Hepatocyte (in vitro differentiated cells): ENCODE data around the gene PPP3CA. TPM values are rescaled to one million over a fixed set of nuclear protein-coding genes. Genes with fewer than 3 reads are reported as not detected.

Experiments
- DNase-seq: peaks from one replicate; pipeline ENCODE4 v3.0.0-alpha.2; 2016; ENCODE audit warnings: low spot score
- H2AFZ ChIP-seq: fragments of 200-600 bp; sonication (generic); 2 replicates; pipeline ENCODE4 v1.6.0; 2016; ENCODE audit warnings: antibody characterized with exemption, mild to moderate bottlenecking
- H3K27ac ChIP-seq: fragments of 200-600 bp; sonication (generic); 2 replicates; pipeline ENCODE4 v1.5.1; 2016; ENCODE audit warnings: mild to moderate bottlenecking
- H3K27me3 ChIP-seq: fragments of 200-600 bp; sonication (generic); 2 replicates; pipeline ENCODE4 v1.6.1; 2016
- H3K36me3 ChIP-seq: fragments of 200-600 bp; sonication (generic); replicated peaks from 2 replicates; pipeline ENCODE4 v1.5.1; 2016; ENCODE audit warnings: low read depth; ENCODE audit not compliant: insufficient read depth
- H3K4me1 ChIP-seq: fragments of 200-600 bp; sonication (generic); 2 replicates; pipeline ENCODE4 v1.5.1; 2016; ENCODE audit warnings: mild to moderate bottlenecking, moderate library complexity; ENCODE audit not compliant: insufficient read depth
- H3K4me2 ChIP-seq: fragments of 200-600 bp; sonication (generic); 2 replicates; pipeline ENCODE4 v1.6.0; 2016
- H3K4me3 ChIP-seq: fragments of 200-600 bp; sonication (generic); 2 replicates; pipeline ENCODE4 v1.5.1; 2016; ENCODE audit warnings: mild to moderate bottlenecking
- H3K79me2 ChIP-seq: fragments of 200-600 bp; sonication (generic); 2 replicates; pipeline ENCODE4 v1.6.0; 2017; ENCODE audit warnings: mild to moderate bottlenecking
- H3K9me2 ChIP-seq: fragments of 200-600 bp; sonication (generic); replicated peaks from 2 replicates; pipeline ENCODE4 v1.6.0; 2017; ENCODE audit warnings: mild to moderate bottlenecking; ENCODE audit not compliant: insufficient read depth
- H3K9me3 ChIP-seq: fragments of 200-600 bp; sonication (generic); 2 replicates; pipeline ENCODE4 v1.5.1; 2016; ENCODE audit warnings: low read depth, mild to moderate bottlenecking
- H4K20me1 ChIP-seq: fragments of 200-600 bp; sonication (generic); 2 replicates; pipeline ENCODE4 v1.6.0; 2016; ENCODE audit warnings: mild to moderate bottlenecking; ENCODE audit not compliant: insufficient read depth, poor library complexity, severe bottlenecking
- CTCF ChIP-seq: fragments of 200-600 bp; sonication (generic); IDR thresholded peaks from 2 replicates; pipeline ENCODE4 v1.5.1; 2016; ENCODE audit warnings: antibody characterized with exemption, mild to moderate bottlenecking; ENCODE audit not compliant: poor library complexity
- EZH2 ChIP-seq: fragments of 200-600 bp; sonication (generic); IDR thresholded peaks from 2 replicates; pipeline ENCODE4 v1.6.1; 2016; ENCODE audit warnings: antibody characterized with exemption, mild to moderate bottlenecking, borderline replicate concordance
- EZH2phosphoT487 ChIP-seq: fragments of 200-600 bp; sonication (generic); IDR thresholded peaks from one replicate; pipeline ENCODE4 v1.6.1; 2018; ENCODE audit warnings: antibody characterized with exemption, mild to moderate bottlenecking, low read depth, moderate library complexity; ENCODE audit not compliant: unreplicated experiment, severe bottlenecking
- WGBS: methylation state at CpG from one replicate; pipeline ENCODE4 v1.1.6; 2016; ENCODE audit warnings: low lambda C conversion rate; ENCODE audit errors: missing lambda C conversion rate; 5-methylcytosine and 5-hydroxymethylcytosine counted together
- polyA plus RNA-seq: library from polyadenylated mRNA; unstranded; fragments of >200 nt; fragmentation: Nextera tagmentation; extraction: Ambion mirVana; gene quantifications from 2 replicates; pipeline ENCODE4 v1.2.1, GENCODE V29; 2016
- total RNA-seq: library from RNA; depleted of rRNA; stranded (reverse); fragments of >200 nt; gene quantifications from 2 replicates; pipeline ENCODE4 v1.2.3, GENCODE V29; 2014

The PPP3CA gene
- total and polyA plus RNA-seq, 2 experiments from 2014 or later = 12.9 to 49.5 TPM

- Histone ChIP-seq H2AFZ (no peak overlapping the region), H3K9me3 (no peaks in the 10 kb centered on the region), H3K36me3 (no peaks in the 10 kb centered on the region), H3K4me1 (peaks cover 5% of the 10 kb centered on the region), H4K20me1 (peaks cover 46% of the 10 kb centered on the region), H3K9me2 (no peaks in the 10 kb centered on the region), H3K27ac (no peak overlapping the region), H3K4me3 (no peak overlapping the region), H3K79me2 (peaks cover 72% of the 10 kb centered on the region), H3K4me2 (no peak overlapping the region), H3K27me3 (no peaks in the 10 kb centered on the region)
- 69% methylated on average over 4 of the region's 4 CpGs for WGBS
- DNase-seq = no peak
- TF ChIP-seq CTCF = no peak
- TF ChIP-seq EZH2 = no peak
- no peak for TF ChIP-seq EZH2phosphoT487
These were observed 146.8 kb downstream of the PPP3CA start for GRCh38 chr4:101200561-101200960.

- 76% methylated on average over 3 of the region's 3 CpGs for WGBS
- DNase-seq = no peak
- no peak overlapping the region for H3K27ac ChIP-seq
- H3K4me2 ChIP-seq = no peak overlapping the region
- H3K9me2 ChIP-seq = no peaks in the 10 kb centered on the region
- no peak overlapping the region for H2AFZ ChIP-seq
- H4K20me1 ChIP-seq = peaks cover 46% of the 10 kb centered on the region
- no peak overlapping the region for H3K4me3 ChIP-seq
- peaks cover 66% of the 10 kb centered on the region for H3K79me2 ChIP-seq
- H3K9me3 ChIP-seq = no peaks in the 10 kb centered on the region
- no peaks in the 10 kb centered on the region for H3K27me3 ChIP-seq
- H3K4me1 ChIP-seq = peaks cover 5% of the 10 kb centered on the region
- no peak for TF ChIP-seq EZH2phosphoT487
- no peak for TF ChIP-seq CTCF
- TF ChIP-seq EZH2 = no peak
- no peaks in the 10 kb centered on the region for H3K36me3 ChIP-seq
These were observed 147.6 kb downstream of the PPP3CA start for GRCh38 chr4:101199507-101200285.

- Histone ChIP-seq H4K20me1 (peaks cover 46% of the 10 kb centered on the region), H3K9me3 (no peaks in the 10 kb centered on the region), H2AFZ (no peak overlapping the region), H3K36me3 (no peaks in the 10 kb centered on the region), H3K27ac (no peak overlapping the region), H3K4me2 (no peak overlapping the region), H3K9me2 (no peaks in the 10 kb centered on the region), H3K4me1 (peaks cover 5% of the 10 kb centered on the region), H3K27me3 (no peaks in the 10 kb centered on the region), H3K79me2 (peaks cover 64% of the 10 kb centered on the region), H3K4me3 (no peak overlapping the region)
- no peak for TF ChIP-seq EZH2phosphoT487
- TF ChIP-seq EZH2 = no peak
- no peak for TF ChIP-seq CTCF
- no peak for DNase-seq
- 76% methylated on average over 4 of the region's 4 CpGs for WGBS
These were observed 148.5 kb downstream of the PPP3CA start for GRCh38 chr4:101198682-101199339.
